GM19043 (cell line): Measurements from ENCODE around the gene UTP14A.
"Not testable (repeated sequence)": the region's sequence is repeated elsewhere in the genome, so short reads cannot be mapped to it uniquely, and the experiment has no call there.

Source experiments
- ATAC-seq: cut with Tn5 transposase; IDR thresholded peaks from one replicate; pipeline ENCODE4 v1.9.1; 2021; ENCODE audit warnings: low read depth; ENCODE audit not compliant: unreplicated experiment

UTP14A gene

GRCh38 chrX:129905787-129906580, at the start of gene UTP14A:
TSS of gene UTP14A (plus strand) at chrX:129906164. CDS start at chrX:129906211, 47 bp downstream.
- ATAC-seq, result peak; percentile 95

GRCh38 chrX:129859134-129859533, 46.8 kb upstream of the UTP14A start:
- not testable (repeated sequence) for ATAC-seq

GRCh38 chrX:129866321-129866720, 39.6 kb upstream of the UTP14A start:
- not testable (repeated sequence) for ATAC-seq

GRCh38 chrX:129872524-129872923, 33.4 kb upstream of the UTP14A start:
- ATAC-seq, result no peak

GRCh38 chrX:129875669-129876068, 30.3 kb upstream of the UTP14A start:
- ATAC-seq, result no peak

GRCh38 chrX:129876771-129877305, 29.1 kb upstream of the UTP14A start:
- ATAC-seq, result no peak

GRCh38 chrX:129877401-129877800, 28.6 kb upstream of the UTP14A start:
- no peak for ATAC-seq

- no peak for ATAC-seq
Observed at GRCh38 chrX:129900054-129900453, 5.9 kb upstream of the UTP14A start.

GRCh38 chrX:129908636-129909035, 2.7 kb downstream of the UTP14A start:
- ATAC-seq, result no peak

GRCh38 chrX:129925305-129926092, 19.5 kb downstream of the UTP14A start:
- peak; percentile 68 for ATAC-seq

GRCh38 chrX:129930941-129931410, 25.0 kb downstream of the UTP14A start:
- no peak for ATAC-seq

GRCh38 chrX:129931411-129932015, 25.5 kb downstream of the UTP14A start:
- peak; percentile 57 for ATAC-seq

- ATAC-seq, result no peak
Observed at GRCh38 chrX:129932016-129932820, 26.3 kb downstream of the UTP14A start.

GRCh38 chrX:129932821-129933321, 26.9 kb downstream of the UTP14A start:
- ATAC-seq, result no peak

GRCh38 chrX:129933700-129934099, 27.7 kb downstream of the UTP14A start:
- no peak for ATAC-seq

- ATAC-seq, result no peak
Observed at GRCh38 chrX:129934461-129934860, 28.5 kb downstream of the UTP14A start.

- ATAC-seq, result no peak
Observed at GRCh38 chrX:129934952-129935351, 29.0 kb downstream of the UTP14A start.

GRCh38 chrX:129938081-129938480, 32.1 kb downstream of the UTP14A start:
- ATAC-seq, result no peak

GRCh38 chrX:129939986-129940385, 34.0 kb downstream of the UTP14A start:
- ATAC-seq, result no peak

- no peak for ATAC-seq
Observed at GRCh38 chrX:129940721-129941120, 34.8 kb downstream of the UTP14A start.
